Measurements from ENCODE around the gene SORCS2.

DNA sequence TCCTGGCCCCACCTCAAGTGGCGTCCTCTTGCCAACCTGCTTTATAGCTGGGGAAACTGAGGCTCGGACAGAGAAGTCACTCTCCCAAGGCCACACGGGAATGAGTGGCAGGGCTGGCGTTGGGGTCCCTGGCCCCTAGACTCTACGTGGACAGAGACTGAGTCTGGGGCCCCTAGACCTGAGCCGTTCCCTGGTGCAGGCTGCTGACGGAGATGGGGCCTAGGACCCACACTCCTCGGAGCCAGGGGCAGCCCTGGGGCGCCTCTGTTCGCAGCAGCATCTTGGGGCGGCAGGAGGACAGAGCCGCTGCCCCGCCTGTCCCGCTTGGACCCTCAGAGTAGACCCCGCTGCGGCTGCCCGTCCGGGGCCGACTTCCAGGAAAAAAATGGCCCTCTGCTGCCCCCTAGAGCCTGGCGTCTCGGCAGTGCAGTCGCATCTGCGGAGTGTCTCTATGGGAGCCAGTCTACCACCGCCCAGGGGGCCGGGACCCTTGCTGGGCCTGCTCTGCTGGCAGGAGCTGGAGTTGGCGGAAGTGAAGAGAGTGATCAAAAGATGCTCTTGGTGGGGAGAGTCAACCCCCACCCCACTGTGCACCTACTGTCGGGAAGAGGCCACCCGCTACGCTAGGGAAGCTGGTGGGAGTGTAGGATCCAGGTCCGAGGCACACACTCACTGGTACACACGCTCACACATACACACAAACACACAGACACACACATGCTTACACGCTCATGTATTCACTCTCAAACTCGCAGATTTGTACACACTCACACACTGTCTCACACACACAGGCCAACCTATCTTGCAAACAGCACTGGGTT is 527.2 kb downstream of the SORCS2 start:
- TF ChIP-seq POLR2A (IDR thresholded peaks at IDR 0.05) (no peak), CTCF (IDR thresholded peaks at IDR 0.05) (peak in 4 of 6 experiments; percentile 55 to 62 (median 58))

Measured in Peyer's patch (tissue), 4 donors.